Measurements from ENCODE around the gene AGXT. TPM values are rescaled to one million over a fixed set of nuclear protein-coding genes. Genes with fewer than 3 reads are reported as not detected.

Gene AGXT
- total RNA-seq, 1 donor from 2014 or later: 0.32 TPM

DNA sequence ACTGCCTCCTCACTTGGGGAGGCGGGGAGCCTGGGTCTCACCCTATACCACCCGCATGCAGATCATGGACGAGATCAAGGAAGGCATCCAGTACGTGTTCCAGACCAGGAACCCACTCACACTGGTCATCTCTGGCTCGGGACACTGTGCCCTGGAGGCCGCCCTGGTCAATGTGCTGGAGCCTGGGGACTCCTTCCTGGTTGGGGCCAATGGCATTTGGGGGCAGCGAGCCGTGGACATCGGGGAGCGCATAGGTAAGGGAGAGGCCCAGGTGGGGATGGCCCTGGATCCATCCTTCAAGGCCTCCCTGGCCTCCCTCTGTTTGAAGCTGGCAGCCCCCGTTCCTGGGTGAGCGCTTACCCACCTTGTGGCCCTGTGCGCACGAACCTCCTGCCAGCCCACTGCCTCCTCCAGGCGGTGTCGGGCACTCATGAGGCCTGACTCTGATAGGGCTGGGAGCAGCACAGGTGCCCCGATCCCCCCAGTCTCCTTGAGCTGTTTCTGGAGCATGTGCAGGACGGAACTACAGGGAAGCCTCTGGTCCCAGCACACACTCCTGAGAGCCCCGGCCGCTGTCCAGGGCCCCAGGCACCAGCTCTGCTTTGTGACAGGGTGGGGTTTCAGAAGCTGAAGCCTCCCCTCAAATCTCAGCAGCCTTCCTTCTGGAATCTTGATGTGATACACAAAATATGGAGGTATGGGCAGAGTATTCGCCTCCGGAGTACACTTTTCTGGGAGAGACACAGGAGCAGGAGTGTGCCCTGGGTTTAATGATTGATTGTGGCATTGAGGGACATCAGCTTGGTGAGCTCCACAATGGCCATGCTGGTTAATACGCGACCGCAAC lies 708 bp downstream of the AGXT start:
- DNase-seq (ENCODE audit: low spot score): no peak

- DNase-seq (ENCODE audit: low spot score): no peak
These were observed 1.6 kb downstream of the AGXT start for GRCh38 chr2:240869956-240870875.

- no peak for DNase-seq (ENCODE audit: low spot score)
These were observed 2.7 kb downstream of the AGXT start for GRCh38 chr2:240871071-240871958.

DNA sequence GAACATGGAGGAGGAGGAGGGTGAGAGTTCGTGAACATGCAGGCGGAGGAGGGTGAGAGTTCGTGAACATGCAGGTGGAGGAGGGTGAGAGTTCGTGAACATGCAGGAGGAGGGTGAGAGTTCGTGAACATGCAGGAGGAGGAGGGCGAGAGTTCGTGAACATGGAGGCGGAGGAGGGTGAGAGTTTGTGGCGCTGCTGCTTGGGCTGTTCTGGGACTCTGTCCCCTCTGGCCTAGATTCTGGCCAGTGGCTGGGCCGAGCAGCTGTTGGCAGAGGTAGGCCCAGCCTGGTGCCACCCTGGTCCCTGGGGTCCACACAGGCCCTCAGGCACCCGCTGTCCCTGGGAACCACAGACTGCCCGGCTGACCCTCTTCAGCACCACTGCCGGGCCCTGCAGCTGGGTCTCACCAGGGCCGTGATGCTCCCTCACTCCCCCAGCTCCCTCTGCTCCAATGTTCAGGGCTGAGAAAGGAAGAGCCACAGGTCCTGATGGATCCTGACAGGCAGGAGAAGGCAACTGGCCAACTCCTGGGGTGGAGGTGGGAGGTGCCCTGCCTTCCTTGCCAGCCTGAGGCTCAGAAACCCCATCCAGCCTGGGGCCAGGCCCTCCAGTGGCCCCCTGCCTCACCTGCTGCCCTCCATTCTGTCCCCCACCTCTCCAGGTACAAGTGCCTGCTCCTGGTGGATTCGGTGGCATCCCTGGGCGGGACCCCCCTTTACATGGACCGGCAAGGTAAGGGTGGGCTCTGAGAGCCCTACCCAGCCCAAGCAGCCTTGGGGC lies 3.9 kb downstream of the AGXT start:
- DNase-seq (ENCODE audit: low spot score): no peak

DNA sequence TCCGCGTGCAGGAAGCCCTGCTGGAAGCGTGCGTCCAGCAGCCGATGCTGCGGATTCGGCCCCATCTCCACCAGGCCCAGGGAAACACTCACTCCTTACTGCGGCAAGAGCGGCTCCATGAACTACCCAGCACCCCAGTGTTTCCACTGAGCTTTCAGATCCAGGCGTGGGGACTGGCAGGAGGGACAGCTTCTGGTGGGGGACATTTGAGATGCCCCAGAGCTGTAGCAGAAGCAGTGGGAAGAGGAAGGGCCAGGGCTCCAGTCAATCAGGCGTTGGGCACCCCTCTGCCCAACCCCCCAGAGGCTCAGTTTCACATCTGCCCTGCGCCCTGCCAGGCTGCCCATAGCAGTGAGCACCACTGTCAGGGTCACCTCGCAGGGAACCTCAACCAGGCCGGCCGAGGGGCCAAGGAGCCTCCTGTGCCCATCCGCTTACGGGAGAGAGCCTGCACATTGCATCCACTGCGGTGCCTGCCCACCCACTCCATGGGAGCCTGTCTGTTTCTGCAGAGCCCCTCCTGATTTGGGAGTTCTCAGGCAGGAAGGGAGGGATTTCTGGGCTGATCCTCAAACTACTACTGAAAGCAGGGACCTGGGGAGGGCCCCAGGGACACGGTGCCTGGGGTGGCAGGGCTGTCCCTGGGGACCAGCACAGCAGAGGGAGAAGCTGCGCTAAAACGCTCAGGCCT lies 4.6 kb downstream of the AGXT start:
- DNase-seq (ENCODE audit: low spot score): no peak

DNA sequence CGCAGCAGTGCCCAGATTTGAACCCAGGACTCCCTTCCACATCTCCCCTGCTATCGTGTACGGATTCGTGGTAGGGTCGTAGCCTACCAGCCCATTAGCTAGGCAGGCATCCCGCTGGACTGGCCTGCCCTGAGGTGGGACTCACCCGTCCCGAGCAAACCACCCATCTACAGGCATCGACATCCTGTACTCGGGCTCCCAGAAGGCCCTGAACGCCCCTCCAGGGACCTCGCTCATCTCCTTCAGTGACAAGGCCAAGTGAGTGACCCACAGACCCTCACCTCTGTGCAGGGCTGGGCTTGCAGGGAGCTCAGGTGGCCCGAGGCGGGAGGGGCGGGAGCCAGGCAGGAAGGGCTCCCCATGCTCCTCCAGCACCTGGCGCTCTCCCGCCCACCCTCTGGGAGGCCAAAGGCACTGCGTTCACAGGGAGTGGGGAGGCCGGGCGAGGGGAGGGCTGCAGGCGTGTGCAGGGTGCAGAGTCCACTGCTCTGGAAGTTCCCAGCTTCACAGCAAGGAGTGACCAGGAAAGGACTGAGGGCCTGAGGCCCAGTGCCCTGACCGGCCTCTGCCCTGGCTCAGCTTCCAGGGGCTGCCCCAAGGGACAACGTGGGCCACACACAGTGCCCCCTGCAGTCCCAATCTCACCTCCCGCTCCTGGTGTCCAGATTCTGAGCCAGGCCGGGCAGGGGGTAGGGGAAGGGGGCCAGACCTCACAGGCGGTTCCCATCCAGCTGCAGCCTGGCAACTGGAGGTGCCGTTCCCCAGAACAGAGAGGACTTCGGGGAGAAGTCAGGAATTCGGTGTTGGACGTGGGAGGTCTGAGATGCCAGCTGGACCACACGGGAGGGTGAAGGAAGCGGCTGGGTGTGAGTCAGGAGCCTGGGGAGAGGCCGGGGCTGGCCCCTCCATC lies 5.4 kb downstream of the AGXT start:
- DNase-seq (ENCODE audit: low spot score): no peak

- no peak for DNase-seq (ENCODE audit: low spot score)
These were observed 6.1 kb downstream of the AGXT start for GRCh38 chr2:240874715-240875227.

DNA sequence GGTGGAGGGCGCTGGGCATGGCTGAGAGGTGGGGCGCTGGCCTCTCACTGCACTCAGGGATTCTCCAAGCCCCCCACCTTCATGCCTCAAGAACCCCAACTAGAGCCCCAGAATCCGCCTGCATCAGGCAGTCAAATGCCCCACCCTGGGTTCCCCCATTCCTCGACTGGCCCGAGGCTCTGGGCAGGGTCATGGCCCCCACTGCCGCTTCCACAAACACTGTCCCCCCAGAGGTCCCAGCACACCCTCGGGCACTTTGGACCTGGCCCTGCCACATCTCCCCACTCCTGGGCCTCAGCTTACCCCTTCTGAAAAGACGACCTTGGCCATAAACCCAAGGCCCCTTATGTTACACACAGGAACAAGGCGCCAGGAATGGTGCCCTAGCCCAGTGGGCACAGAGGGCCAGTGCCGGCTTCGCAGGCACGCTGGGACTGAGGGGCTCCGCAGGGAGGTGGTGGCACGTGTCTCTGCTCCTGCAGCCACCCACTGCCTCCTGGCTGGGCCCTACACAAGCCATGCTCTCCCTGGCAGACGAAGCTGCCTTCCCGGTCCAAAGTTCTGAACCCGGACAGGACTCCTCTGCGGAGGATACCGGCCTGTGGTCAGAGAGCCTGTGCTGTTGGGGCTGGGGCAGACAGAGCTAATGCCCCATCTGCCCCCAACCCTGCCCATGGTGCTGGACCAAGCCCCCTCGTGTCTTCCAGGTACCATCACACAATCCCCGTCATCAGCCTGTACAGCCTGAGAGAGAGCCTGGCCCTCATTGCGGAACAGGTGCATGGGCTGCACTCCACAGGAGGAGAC lies 6.8 kb downstream of the AGXT start:
- DNase-seq (ENCODE audit: low spot score): no peak

DNA sequence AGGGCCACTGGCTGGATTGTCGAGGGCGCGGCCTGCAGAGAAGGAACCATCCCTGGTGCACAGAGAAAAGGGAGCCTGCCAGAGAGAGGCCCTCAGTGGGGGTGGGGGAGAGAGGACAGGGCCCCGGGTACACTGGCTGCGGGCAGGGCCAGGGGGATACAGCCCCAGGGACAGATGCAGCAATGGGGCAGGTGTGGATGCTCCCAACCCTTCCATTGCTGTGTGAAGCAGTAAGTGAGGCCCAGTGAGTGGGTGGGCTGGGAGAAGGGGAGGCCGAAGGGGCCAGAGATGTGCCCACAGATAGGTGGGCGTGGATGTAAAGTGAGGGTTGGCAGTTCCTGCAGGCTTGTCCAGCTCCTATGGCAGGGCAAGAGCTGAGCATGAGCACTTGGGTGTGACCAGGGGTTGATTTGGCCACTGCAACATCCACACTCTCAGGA lies 7.4 kb downstream of the AGXT start:
- no peak for DNase-seq (ENCODE audit: low spot score)

DNA sequence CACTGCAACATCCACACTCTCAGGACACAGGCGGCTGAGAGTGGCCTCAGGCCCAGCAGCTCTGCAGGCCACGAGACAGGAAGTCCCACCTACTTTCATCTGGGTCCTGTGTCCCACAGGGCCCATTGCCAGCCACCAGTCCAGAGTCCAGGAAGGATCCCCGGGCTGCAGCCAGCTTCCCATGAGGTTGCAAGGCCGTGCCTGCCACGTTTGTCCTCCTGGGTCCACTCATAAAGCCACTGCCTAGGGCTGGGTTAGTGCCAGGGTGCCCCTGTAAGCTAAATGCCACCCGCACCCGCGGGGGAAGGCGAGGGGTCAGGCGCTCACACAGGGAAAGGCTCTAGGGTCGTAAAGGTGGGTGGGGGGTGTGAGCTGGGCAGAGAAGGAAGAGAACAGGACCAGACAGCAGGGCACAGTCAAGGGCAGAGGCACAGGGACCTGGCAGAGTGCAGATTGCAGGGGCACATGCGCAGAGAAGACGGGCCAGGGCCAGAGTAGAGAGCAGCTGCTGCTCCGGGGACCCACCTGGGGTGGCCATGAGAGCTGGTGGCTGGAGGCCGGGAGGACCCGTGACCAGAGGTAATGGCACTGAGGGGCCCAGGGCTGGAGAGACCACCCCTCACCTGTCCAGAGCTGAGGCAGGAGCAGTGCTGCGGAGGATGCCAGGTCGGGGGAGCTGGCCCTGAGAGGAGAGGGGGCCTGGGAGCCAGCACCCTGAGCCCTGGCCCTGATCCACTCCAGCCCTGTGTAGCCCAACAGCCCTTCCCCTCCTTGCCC lies 8.0 kb downstream of the AGXT start:
- no peak for DNase-seq (ENCODE audit: low spot score)

DNA sequence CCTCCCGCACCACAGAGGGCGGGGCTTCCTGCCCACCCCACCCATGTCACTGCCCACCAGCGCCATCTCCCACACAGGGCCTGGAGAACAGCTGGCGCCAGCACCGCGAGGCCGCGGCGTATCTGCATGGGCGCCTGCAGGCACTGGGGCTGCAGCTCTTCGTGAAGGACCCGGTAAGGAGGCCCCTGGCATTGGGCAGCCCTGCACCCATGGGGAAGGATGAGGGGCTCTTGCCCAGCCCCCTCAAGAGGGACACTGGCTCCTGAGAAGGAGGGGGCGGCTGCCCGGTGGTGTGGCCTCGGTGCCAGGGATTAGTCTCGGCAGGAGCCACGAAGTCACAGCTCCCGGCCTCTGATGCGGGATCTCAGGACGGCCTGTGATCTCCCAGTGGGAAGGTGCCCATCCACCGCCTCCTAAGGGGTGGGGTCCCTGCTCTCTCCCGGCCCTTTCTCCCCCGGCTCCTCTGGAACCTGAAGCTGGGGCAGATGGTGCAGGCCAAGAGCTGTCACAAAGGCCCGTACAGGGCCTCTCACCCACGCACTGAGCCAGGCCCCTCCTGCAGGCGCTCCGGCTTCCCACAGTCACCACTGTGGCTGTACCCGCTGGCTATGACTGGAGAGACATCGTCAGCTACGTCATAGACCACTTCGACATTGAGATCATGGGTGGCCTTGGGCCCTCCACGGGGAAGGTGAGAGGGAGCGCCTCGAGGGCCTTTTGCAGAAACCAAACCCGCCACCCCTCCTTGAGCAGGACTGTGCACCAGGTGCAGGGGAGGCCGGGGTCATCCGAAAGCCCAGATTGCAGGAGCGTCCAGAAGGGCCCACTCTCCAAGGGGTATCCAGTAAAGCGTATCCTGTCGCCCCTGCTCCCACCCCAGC lies 9.1 kb downstream of the AGXT start:
- no peak for DNase-seq (ENCODE audit: low spot score)

DNA sequence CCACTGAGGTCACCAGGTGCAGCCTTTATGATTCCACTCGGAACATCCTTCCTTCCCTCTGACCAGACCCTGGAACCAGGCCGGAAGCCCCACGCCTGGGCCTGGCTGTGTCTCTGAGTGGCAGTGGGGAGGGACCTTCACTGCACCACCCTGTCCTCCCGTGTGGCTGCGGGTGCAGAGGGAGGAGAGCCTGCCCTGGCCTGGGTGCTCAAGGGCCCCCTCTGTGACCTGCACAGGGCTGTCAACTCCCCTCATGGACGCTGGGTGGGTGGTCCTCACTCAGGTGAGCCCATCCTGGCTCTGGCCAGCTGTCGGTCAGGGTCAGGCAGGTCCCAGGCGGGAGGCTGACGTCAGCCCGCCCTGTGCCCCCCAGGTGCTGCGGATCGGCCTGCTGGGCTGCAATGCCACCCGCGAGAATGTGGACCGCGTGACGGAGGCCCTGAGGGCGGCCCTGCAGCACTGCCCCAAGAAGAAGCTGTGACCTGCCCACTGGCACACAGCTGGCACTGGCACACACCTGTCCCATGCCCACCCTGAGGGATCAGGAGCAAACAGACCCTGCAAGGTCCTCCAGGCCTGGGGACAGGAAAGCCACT lies 9.8 kb downstream of the AGXT start:
- DNase-seq (ENCODE audit: low spot score): no peak

GRCh38 chr2:240879105-240879504 lies 10.5 kb downstream of the AGXT start:
- no peak for DNase-seq (ENCODE audit: low spot score)

DNA sequence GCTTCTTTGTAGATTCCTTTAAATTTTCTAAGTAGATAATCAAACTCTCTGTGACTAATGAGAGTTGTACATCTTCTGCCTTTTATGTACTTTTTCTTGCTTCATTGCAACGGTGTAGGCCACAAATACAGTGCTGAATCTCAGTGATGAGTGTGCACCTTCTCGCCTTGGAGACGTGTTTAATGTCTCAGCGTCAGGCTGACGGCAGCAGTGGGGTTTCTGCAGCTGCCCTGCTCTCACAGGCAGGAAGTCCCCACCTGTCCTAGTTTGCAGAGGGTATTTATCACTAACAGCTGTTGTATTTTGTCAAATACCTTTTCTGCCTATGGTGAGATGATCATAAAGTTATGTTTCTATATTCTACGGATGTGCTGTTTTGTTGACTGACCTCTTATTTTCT lies 13.3 kb downstream of the AGXT start:
- DNase-seq (ENCODE audit: low spot score): no peak

- DNase-seq (ENCODE audit: low spot score): no peak
These were observed 15.6 kb downstream of the AGXT start for GRCh38 chr2:240884221-240884620.
